Placental pericyte (primary cell): ENCODE results near the gene PGAP6. TPM values are rescaled to one million over a fixed set of nuclear protein-coding genes. Genes with fewer than 3 reads are reported as not detected.

ENCODE experiments used
- total RNA-seq: library from RNA; depleted of rRNA; stranded (reverse); fragments of >200 nt; gene quantifications from 2 replicates; pipeline ENCODE4 v1.2.3, GENCODE V29; 2012

The PGAP6 gene, protein sequence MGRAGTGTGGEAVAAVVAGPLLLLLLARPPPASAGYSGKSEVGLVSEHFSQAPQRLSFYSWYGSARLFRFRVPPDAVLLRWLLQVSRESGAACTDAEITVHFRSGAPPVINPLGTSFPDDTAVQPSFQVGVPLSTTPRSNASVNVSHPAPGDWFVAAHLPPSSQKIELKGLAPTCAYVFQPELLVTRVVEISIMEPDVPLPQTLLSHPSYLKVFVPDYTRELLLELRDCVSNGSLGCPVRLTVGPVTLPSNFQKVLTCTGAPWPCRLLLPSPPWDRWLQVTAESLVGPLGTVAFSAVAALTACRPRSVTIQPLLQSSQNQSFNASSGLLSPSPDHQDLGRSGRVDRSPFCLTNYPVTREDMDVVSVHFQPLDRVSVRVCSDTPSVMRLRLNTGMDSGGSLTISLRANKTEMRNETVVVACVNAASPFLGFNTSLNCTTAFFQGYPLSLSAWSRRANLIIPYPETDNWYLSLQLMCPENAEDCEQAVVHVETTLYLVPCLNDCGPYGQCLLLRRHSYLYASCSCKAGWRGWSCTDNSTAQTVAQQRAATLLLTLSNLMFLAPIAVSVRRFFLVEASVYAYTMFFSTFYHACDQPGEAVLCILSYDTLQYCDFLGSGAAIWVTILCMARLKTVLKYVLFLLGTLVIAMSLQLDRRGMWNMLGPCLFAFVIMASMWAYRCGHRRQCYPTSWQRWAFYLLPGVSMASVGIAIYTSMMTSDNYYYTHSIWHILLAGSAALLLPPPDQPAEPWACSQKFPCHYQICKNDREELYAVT
- total RNA-seq: 109 and 146 TPM in 2 replicates

DNA sequence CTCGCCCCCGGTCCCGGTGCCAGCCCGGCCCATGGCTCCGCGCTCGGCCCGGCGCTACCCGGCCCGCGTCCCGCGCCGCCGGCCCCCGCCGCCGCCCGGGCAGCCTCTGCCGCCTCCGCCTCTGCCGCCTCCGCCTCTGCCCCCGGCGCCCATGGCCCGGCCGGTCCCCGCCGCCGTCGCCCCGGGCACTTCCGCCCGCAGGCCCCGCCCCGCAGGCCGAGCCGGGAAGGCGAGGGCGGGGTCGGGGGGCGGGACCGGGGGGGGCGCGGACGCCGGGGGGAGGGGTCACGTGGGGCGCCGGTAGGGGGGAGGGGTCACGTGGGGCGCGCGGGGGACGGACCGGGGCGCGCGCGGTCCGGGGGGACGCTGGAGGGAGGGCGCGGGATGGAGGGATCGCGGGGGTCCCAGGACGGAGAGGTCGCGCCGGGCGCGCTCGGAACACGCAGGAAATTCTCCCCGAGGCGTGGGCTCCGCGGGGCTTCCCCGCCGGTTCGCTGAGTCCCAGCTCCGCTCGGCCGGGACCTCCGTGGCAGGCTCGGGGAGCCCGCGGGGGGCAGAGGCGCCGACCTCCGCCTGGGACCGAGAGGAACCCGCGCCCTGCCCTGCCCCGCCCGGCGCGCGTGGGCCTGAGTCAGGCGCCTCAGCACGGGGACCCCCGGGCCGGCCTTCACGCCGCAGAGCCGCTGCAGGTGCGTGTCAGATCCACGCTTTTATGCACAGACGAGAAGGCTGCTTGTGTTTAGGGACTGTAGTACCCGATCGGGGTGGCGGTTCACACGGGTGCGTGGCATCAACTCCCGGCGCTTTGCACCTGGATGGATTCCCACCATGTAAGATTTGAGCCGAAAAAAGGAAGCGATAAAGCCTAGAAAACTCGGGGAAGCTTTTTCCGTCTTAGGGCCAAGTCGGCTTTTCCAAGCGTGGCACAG lies at the start of gene PGAP6:
Gene PGAP6, minus strand, starts transcription at position 190 of the 929 bp plus-strand sequence. Its CDS starts 157 bp downstream, at position 33.

DNA sequence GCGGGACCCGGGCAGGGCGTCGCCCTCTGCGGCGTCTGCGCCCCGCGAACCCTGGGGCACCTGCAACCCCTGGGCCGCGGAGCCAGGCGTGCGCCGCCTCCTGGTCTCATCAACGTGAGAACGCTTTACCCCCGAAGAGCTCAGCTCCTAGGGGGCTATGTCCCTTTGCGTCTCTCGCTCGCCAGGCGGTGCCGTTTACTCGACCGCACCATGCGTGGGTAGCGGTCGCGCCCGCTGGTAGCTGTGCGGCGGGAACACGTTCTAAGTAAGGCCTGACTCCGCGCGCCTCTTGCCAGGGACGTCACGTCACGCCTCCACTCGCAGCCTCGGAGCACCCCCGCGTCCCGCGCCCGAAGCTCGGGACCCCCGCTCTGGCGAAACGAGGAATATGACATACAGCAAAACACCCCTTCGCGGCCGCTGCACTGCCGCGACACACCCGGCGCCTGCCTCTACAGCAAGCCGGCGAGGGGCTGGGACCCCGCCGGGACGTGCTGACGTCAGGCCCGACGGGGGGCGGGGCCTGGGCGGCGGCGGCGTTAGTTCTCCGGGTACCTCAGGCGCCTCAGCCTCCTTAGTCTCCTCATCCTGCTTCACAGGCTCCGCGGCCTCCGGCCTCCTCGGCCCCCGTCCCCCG lies 43.4 kb upstream of the PGAP6 start, which contains the start of gene RAB11FIP3:
Gene RAB11FIP3, plus strand, starts transcription at position 568 of the 637 bp plus-strand sequence. CDS start 358 bp downstream, outside the sequence.

DNA sequence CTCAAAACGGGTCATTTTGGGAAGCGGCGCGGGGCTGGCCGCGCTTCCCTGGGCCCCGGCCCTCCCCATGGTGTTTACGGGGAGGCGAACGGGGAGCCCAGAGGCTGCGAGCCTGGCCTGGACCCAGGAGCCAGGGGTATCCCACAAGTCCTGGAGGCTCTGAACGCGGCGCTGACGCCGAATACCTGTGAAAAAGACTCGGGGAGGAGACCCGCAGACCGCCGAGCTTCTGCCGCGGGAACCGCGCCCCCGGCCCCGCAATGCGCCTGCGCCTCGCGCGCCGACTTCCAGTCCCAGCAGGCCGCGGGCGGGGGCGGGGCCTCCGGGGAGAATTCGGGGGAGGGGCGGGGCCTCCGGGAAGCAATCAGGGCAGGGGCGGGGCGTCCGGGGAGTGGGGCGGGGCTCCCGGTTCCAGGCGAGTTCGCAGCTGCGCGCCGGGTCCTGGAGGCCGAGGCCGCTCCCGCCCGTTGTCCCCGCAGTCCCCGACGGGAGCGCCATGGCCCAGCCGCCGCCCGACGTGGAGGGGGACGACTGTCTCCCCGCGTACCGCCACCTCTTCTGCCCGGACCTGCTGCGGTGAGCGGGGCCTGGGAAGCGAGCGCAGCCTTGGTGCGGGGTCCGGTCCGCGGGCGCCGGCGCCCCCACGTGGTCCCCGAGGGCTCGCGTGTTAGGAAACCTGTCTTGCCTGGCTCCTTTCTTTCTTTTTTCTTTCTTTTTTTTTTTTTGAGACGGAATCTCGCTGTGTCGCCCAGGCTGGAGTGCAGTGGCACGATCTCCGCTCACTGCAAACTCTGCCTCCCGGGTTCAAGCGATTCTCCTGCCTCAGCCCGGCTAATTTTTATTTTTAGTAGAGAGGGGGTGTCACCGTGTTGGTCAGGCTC lies 19.9 kb upstream of the PGAP6 start, which contains the start of gene DECR2:
Gene DECR2, plus strand, starts transcription at position 418 of the 881 bp plus-strand sequence. Its CDS starts 79 bp downstream, at position 497.

DNA sequence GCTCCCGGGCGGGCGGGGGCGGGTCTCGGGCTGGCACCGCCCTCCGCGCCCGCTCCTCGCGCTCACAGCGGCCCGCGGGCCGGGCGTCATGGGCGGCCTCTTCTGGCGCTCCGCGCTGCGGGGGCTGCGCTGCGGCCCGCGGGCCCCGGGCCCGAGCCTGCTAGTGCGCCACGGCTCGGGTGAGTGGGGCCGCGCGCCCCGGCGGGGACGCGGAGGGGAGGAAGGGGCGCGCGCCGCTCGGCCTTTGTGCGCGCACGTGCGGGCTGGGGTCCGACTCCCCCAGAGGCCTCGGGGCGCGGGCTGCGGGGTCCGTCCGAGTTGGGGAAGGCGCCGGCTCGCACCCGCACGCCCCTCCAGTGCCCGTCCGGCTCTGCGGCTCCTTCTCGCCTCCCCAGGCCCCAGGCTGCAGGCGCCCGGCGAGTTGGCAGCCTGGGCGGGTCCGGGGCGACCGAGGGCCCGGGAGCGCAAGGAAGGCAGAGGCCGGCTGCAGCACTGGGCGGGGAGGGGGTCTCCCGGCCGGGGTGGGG lies 15.4 kb upstream of the PGAP6 start, which contains the start of gene NME4:
Gene NME4, plus strand, starts transcription at position 65 of the 527 bp plus-strand sequence. Its CDS starts 24 bp downstream, at position 89.

DNA sequence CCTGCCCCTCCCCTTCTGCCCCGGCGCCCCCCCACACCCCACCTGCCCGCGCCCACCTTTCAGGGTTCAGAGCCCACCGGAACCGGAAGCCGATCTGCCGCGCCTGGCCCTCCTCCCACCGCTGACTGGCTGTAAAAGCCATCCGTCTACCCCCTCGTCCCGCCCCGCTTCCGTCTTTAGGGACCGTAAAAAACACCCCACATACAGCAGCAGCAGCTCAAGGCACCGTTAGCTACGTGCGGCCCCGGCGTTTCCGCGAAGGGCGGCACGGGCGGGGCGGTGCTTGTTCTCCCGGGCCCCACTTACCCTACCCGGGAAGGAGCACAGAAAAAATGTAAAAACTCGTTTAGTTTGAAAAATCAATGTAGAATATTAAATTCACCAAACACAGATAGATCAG lies 11.3 kb downstream of the PGAP6 start, which contains the start of gene MRPL28:
Gene MRPL28, minus strand, starts transcription at position 96 of the 400 bp plus-strand sequence. CDS start 320 bp downstream, outside the sequence.

DNA sequence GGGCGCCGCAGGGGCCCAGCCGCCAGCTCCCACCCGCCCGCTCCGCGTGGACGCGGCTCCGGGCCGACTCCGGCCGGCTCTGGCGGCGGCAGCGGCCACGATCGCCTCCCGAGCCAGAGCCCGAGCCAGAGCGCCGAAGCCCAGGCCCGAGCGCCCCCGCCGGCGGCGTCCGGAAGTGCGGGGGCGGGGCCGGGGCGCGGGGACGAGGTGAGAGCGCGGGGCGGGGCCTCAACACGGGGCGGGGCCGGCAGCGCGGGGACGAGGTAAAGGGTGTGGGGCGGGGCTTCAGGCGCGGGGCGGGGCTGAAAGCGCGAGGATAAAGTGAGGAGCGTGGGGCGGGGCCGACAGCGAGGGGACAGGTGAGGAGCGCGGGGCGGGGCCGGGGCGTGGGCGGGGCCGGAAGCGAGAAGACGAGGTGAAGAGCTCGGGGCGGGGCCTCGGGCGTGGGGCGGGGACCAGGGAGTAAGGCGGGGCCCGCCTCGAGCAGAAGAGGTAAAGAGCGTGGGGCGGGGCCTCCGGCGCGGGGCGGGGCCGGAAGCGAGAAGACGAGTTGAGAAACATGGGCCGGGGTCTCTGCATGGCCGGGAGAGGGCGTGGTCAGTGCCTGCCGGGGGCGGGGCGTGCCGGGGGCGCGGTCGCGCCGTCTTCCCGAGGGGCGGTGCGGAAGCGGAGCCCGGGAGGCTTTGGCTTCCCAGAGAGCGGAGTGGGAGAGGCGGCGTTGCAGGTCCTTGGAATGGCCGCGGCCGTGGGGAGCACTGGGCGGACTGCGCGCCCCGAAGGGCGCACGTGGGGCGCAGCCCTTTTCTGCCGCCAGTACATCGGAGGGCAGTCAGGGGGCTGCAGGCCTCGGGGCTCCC lies 29.0 kb downstream of the PGAP6 start, which contains the start of gene AXIN1:
Gene AXIN1, minus strand, starts transcription at position 177 of the 857 bp plus-strand sequence. CDS start 5,698 bp downstream, outside the sequence.

Other genes starting within 250 kb of the PGAP6 start
- 12.9 and 14.2 TPM in 2 replicates for gene NPRL3, start 243.3 kb downstream of the PGAP6 start, total RNA-seq
- gene HBZ, start 229.3 kb downstream of the PGAP6 start, total RNA-seq: not detected in 2 replicates
- not detected in 2 replicates for gene HBM, start 216.0 kb downstream of the PGAP6 start, total RNA-seq
- gene HBA2, start 209.1 kb downstream of the PGAP6 start, total RNA-seq: not detected in 2 replicates
- gene HBA1, start 205.3 kb downstream of the PGAP6 start, total RNA-seq: not detected in 2 replicates
- not detected in 2 replicates for gene HBQ1, start 201.5 kb downstream of the PGAP6 start, total RNA-seq
- 31.5 and 59.0 TPM in 2 replicates for gene LUC7L, start 152.5 kb downstream of the PGAP6 start, total RNA-seq
- gene FAM234A, start 147.2 kb downstream of the PGAP6 start, total RNA-seq: 58.8 and 81.4 TPM in 2 replicates
- gene RGS11, start 106.0 kb downstream of the PGAP6 start, total RNA-seq: 1.0 and 2.4 TPM in 2 replicates
- gene ARHGDIG, start 101.4 kb downstream of the PGAP6 start, total RNA-seq: 0.44 TPM in 1 of 2 replicates, not detected in the other
- 0.57 and 2.8 TPM in 2 replicates for gene PDIA2, start 98.8 kb downstream of the PGAP6 start, total RNA-seq
- 25.8 and 28.2 TPM in 2 replicates for gene AXIN1, start 29.3 kb downstream of the PGAP6 start, total RNA-seq
- gene MRPL28, start 11.4 kb downstream of the PGAP6 start, total RNA-seq: 76.4 and 85.0 TPM in 2 replicates
- gene NME4, start 15.2 kb upstream of the PGAP6 start, total RNA-seq: 96.1 and 115 TPM in 2 replicates
- 8.8 and 10.2 TPM in 2 replicates for gene DECR2, start 19.9 kb upstream of the PGAP6 start, total RNA-seq
- gene RAB11FIP3, start 43.7 kb upstream of the PGAP6 start, total RNA-seq: 23.2 and 27.8 TPM in 2 replicates
- gene CAPN15, start 145.7 kb upstream of the PGAP6 start, total RNA-seq: 68.9 and 91.9 TPM in 2 replicates
- 0.14 TPM in 1 of 2 replicates, not detected in the other for gene PRR35, start 178.4 kb upstream of the PGAP6 start, total RNA-seq
- gene NHLRC4, start 185.0 kb upstream of the PGAP6 start, total RNA-seq: 2.6 TPM in 2 replicates
- 27.8 and 33.5 TPM in 2 replicates for gene PIGQ, start 188.0 kb upstream of the PGAP6 start, total RNA-seq
- 15.3 and 16.5 TPM in 2 replicates for gene RAB40C, start 208.1 kb upstream of the PGAP6 start, total RNA-seq
- gene WFIKKN1, start 249.0 kb upstream of the PGAP6 start, total RNA-seq: 0.14 and 0.22 TPM in 2 replicates